ENCODE results near the gene SUSD3.
"Not testable (repeated sequence)": the region's sequence is repeated elsewhere in the genome, so short reads cannot be mapped to it uniquely, and the experiment has no call there.

Gene SUSD3

DNA sequence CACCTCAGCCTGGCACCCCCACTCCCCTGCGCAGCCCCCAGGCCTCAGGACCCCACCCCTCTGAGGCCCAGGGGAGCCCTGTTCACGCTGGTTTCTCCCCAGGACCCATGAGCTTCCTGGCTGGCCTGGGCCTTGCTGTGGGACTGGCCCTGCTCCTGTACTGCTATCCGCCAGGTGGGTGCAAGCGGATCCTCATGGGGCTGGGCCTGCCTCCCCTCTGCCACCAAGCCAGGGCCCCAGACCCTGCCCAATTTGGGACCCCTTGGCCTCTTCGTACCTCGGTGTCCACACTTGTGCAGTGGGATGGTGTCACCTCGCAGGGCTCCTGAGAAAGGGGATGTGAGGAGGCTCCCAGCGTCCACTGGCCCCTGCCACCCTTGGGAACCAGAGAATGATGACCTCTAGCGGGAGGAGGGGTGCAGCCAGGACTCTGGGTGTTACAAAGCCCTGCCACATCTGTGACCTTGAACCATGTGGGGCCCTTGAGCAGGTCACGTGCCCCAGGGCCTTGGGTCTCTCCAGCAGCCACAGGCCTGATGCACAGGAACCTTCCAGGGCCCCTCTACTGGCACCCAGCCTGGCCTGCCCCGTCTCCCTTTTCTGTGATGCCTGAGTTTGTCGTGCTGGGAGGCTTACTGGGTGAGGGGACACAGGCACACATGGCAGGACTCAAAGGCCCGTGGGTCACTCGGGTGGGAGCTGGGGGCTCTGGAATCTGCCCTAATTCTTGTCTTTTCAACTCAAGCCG, 53.8 kb downstream of the SUSD3 start:
- no peak for DNase-seq (ENCODE audit: low read depth)

GRCh38 chr9:93112864-93113389, 54.4 kb downstream of the SUSD3 start:
- DNase-seq (ENCODE audit: low read depth): no peak

GRCh38 chr9:93114169-93114983, 55.9 kb downstream of the SUSD3 start:
- no peak for DNase-seq (ENCODE audit: low read depth)

- no peak for DNase-seq (ENCODE audit: low read depth)
These were observed 56.5 kb downstream of the SUSD3 start for GRCh38 chr9:93114984-93115335.

DNA sequence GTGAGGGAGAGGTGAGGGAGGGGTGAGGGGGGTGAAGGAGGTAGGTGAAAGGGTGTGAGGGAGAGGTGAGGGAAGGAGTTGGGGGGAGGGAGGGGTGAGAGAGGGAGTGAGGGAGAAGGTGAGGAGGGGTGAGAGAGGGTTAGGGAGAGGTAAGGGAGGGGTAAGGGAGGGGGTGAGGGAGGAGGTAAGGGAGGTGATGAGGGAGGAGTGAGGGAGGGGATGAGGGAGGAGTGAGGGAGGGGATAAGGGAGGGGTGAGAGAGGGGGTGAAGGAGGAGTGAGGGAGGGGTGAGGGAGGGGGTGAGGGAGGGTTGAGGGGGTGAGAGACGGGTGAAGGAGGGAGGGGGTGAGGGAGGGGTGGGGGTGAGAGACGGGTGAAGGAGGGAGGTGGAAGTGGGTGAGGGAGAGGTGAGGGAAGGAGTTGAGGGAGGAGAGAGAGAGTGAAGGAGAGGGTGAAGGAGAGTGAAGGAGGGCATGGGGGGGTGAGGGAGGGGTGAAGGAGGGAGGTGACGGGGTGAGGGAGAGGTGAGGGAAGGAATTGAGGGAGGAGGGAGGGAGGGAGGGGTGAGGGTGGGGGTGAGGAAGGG, 57.1 kb downstream of the SUSD3 start:
- DNase-seq (ENCODE audit: low read depth): no peak

- no peak for DNase-seq (ENCODE audit: low read depth)
These were observed 57.8 kb downstream of the SUSD3 start for GRCh38 chr9:93116072-93116961.

- DNase-seq (ENCODE audit: low read depth): not testable (repeated sequence)
These were observed 59.0 kb downstream of the SUSD3 start for GRCh38 chr9:93117521-93117920.

GRCh38 chr9:93117924-93118862, 59.7 kb downstream of the SUSD3 start:
- DNase-seq (ENCODE audit: low read depth): no peak

GRCh38 chr9:93118863-93119702, 60.6 kb downstream of the SUSD3 start:
- DNase-seq (ENCODE audit: low read depth): no peak

DNA sequence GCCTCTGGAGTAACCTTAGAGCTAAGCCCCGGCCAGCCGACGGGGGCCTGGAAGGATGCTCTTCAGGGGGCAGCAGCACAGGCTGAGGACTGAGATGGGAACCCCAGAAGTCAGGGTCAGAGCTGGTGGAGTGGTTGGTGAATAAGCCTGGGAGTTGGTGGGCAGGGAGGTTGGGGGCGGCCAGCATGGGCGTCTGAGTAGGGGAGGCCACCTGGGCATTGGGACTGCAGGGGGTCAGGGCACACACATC, 61.1 kb downstream of the SUSD3 start:
- no peak for DNase-seq (ENCODE audit: low read depth)

DNA sequence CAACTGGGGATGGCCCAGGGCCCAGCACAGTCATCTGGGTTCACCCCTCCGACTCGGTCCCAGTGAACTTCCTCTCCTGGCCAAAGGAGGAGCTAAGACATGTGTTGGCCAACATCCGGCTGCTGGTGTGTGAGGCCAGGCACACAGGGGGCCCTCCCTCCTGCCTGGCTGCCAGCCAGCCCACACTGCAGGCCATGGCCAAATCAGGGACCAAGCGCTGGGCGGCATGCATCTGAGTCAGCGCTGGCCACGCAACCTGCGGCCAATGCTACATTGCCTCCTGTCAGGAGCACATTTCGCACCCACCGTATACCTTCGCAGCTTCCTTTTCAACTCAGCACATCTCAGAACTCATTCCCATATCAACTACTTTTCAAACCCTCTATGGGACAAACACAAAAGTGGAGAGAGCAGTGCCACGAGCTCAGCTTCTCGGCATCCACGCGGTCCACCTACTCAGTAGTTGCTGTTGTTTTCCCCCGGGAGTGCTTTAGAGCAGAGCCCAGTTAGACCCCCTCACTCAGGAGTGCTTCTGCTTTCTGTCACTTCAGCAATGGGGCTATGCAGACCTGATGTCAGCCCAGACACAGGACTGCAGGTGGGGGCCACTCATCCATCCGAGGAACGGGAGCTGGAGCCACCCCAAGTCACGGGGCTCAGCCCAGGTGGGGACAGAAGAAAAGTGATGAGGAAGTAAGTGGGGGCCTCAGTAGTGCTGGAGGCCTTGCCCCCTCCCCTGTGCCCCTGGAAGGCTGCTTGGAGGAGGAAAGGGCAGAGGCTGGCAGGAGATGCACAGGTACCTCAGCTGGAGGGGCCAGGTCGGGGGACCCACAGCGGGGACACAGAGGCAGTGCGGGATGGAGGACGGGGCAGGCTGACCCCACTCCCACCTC, 61.7 kb downstream of the SUSD3 start:
- DNase-seq (ENCODE audit: low read depth): peak; percentile 73

- DNase-seq (ENCODE audit: low read depth): no peak
These were observed 62.4 kb downstream of the SUSD3 start for GRCh38 chr9:93120846-93121315.

DNA sequence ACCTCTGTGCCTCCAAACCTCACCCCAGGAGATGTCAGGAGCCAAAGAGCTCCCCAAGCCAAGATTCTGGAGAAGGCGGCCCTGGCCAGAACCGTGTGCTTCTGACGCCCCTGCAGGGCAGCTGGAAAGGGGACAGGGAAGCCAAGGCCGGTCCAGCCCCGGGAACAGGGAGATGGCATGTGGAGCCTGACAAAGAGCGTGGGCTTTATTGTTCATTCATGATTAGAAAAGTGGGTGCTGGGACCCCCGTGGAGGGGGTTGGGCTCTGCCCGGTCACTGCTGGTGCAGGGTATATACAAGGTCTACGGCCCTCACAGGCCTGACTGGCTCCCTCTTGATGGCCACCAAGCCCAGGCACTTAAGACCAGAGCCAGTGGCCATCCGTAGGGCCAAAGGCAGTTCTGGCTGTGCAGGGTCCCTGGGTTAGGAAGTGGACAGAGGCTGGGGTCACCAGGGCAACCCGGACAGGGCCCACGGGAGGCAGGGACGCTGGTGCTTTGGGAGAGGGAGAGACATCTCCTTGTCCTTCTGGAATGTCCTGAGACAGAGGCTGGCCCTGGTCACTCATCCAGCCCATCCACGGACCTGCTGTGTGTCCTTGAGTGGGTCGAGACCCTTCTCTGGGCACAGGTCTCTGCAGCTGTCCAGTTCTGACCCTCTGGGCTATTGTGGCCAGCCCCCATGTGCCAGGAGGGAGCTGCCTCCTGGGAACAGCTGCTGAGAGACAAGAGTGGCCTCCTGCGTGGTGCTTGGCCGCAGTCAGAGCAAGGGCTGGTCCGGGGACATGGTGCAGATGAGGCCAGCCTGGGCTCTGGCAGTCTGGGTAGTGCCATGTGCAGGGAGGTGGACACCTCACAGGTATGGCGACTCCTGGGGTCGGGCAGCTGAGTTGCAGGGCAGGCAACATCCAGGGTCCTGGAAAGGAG, 63.1 kb downstream of the SUSD3 start:
- DNase-seq (ENCODE audit: low read depth): no peak

DNA sequence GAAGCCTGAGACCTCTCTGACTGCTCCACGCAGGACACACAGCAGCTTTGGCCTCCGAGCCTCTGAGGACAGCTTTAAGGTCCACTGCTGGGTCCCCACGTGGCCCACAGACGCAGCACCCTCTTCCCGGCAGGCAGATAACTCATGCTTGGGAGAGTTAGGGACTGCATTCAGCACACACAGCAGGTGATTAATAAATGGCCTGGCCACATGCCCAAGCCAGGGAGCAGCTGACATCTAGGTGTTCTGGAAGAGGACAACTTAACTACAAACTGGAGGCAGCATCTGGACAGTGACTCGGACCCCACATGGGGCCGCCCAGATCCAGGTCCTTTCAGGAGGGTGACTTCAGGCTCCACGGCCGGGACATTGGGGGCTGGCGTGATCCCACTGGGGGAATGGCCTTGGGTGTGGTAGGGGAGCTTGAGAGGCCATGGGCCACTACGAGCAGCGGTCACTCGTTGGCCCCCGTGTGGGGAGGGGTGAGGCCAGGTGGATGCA, 64.3 kb downstream of the SUSD3 start:
- no peak for DNase-seq (ENCODE audit: low read depth)

DNA sequence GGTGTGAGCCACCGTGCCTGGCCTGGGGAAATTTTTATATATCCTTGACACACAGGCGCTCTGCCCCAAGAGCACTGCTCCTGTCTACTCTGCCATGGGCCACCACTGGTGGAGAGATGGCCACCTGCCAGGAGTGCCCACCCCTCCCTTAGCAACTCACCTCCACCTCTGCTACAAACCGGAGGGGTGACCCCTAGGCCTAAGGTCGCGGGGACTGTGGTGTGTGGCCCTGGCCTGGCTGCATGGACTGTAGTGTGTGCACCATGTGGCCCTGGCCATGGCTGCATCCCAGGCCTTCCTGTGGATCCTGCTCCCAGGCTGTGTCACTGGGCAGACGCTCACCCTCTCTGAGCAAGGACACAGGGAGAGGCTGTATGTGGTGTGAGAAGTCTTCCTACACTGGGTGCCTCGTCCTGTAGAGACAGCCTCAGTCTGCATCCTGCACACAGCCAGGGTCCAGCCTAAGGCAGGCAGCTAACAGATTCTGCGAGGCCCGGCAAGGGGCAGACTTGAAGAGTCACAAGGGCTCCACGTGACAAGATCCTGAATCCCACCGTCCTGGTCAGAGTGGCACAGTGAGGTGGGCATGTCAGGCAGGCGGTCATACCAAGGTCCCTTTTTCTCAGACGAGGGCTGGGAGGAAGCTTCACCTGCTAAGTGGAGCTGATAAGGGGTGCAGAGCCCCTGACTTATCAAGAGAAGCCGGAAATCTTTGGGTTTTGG, 65.2 kb downstream of the SUSD3 start:
- no peak for DNase-seq (ENCODE audit: low read depth)

GRCh38 chr9:93124793-93125192, 66.3 kb downstream of the SUSD3 start:
- DNase-seq (ENCODE audit: low read depth): no peak

- no peak for DNase-seq (ENCODE audit: low read depth)
These were observed 66.9 kb downstream of the SUSD3 start for GRCh38 chr9:93125331-93125894.

Data from HS-27A (cell line).